Endothelial cell of umbilical vein (primary cell): ENCODE results near the gene RASD1.
A peak's percentile ranks its signal among the peaks of the same experiment; 100 is the strongest.

Experiments used
- CTCF ChIP-seq, 2 donors: IDR thresholded peaks; 1 replicate in 1 of 2; 2 replicates in 1 of 2; pipeline ENCODE4 v1.5.1; 2011; ENCODE audit warnings: low read length in 2 of 2, mild to moderate bottlenecking in 2 of 2, moderate library complexity in 2 of 2, control low read depth in 1 of 2, inconsistent platforms in 1 of 2, low read depth in 1 of 2; ENCODE audit not compliant: insufficient read depth in 1 of 2; ENCODE audit errors: extremely low read depth in 1 of 2
- EZH2 ChIP-seq: IDR thresholded peaks from 2 replicates; pipeline ENCODE4 v1.6.1; 2012; ENCODE audit warnings: borderline replicate concordance, low read depth, mild to moderate bottlenecking, moderate library complexity, low read length, inconsistent platforms; ENCODE audit not compliant: severe bottlenecking
- GATA2 ChIP-seq: IDR thresholded peaks from 2 replicates; pipeline ENCODE4 v1.7.0; 2011; ENCODE audit warnings: low read depth, mild to moderate bottlenecking, moderate library complexity, mixed read lengths, low read length; ENCODE audit not compliant: insufficient read length, insufficient read depth
- JUN ChIP-seq: IDR thresholded peaks from 2 replicates; pipeline ENCODE4 v1.6.1; 2011; ENCODE audit warnings: borderline replicate concordance, low read depth; ENCODE audit not compliant: insufficient read length, insufficient read depth
- MAX ChIP-seq: IDR thresholded peaks from 2 replicates; pipeline ENCODE4 v1.6.1; 2011; ENCODE audit not compliant: insufficient read depth, insufficient read length
- POLR2A ChIP-seq: IDR thresholded peaks from 2 replicates; pipeline ENCODE4 v1.6.1; 2012; ENCODE audit warnings: low read depth, mild to moderate bottlenecking, control low read depth, low read length
- POLR2AphosphoS5 ChIP-seq: IDR thresholded peaks from 2 replicates; pipeline ENCODE4 v1.6.1; 2012; ENCODE audit warnings: low read depth, mild to moderate bottlenecking, control low read depth, low read length, moderate library complexity; ENCODE audit not compliant: insufficient read depth

- peak; percentile 42 for TF ChIP-seq POLR2A
- TF ChIP-seq CTCF (IDR thresholded peaks at IDR 0.05; ENCODE audit: extremely low read depth in 1 of 2, insufficient read depth in 1 of 2, low read depth in 1 of 2, low read length in 2 of 2): peak in 1 of 2 donors; percentile 5
- no peak for TF ChIP-seq EZH2
- peak; percentile 85 for TF ChIP-seq JUN
- TF ChIP-seq GATA2: peak; percentile 99
- TF ChIP-seq POLR2AphosphoS5: peak; percentile 98
- TF ChIP-seq MAX: no peak
Measured at GRCh38 chr17:17445925-17446665, 50.1 kb downstream of the RASD1 start.
